Skeletal muscle tissue (tissue), 4 donors: Measurements from ENCODE around the gene PDIA4. TPM values are rescaled to one million over a fixed set of nuclear protein-coding genes. Genes with fewer than 3 reads are reported as not detected.
A peak's percentile ranks its signal among the peaks of the same experiment; 100 is the strongest.
"Not testable (repeated sequence)": the region's sequence is repeated elsewhere in the genome, so short reads cannot be mapped to it uniquely, and the experiment has no call there.

Experiments
- H3K27ac ChIP-seq: one replicate; pipeline ENCODE4 v1.7.0; 2013; ENCODE audit warnings: mild to moderate bottlenecking, low read depth, low read length, inconsistent platforms
- H3K27me3 ChIP-seq, 3 donors: one replicate each; pipeline ENCODE4 v1.7.0; 2013; ENCODE audit warnings: low read length in 3 of 3; ENCODE audit not compliant: control insufficient read depth in 3 of 3, insufficient read depth in 3 of 3
- H3K36me3 ChIP-seq, 3 donors: one replicate each; pipeline ENCODE4 v1.7.0; 2013; ENCODE audit warnings: low read length in 3 of 3; ENCODE audit not compliant: control insufficient read depth in 3 of 3, insufficient read depth in 3 of 3
- H3K4me1 ChIP-seq, 3 donors: one replicate each; pipeline ENCODE4 v1.7.0; 2013; ENCODE audit warnings: low read length in 3 of 3, mild to moderate bottlenecking in 3 of 3; ENCODE audit not compliant: control insufficient read depth in 3 of 3, insufficient read depth in 3 of 3
- H3K4me3 ChIP-seq, 3 donors: one replicate each; pipeline ENCODE4 v1.7.0; 2013; ENCODE audit warnings: low read length in 3 of 3
- H3K9ac ChIP-seq, 3 donors: one replicate each; pipeline ENCODE4 v1.7.0; 2013; ENCODE audit warnings: low read length in 3 of 3, mild to moderate bottlenecking in 3 of 3, moderate library complexity in 2 of 3, low read depth in 1 of 3
- H3K9me3 ChIP-seq, 3 donors: one replicate each; pipeline ENCODE4 v1.7.0; 2013; ENCODE audit warnings: low read length in 3 of 3; ENCODE audit not compliant: control insufficient read depth in 3 of 3
- total RNA-seq: library from RNA; depleted of rRNA; stranded (reverse); fragments of >200 nt; gene quantifications from one replicate; pipeline ENCODE4 v1.2.3, GENCODE V29; 2014
- donor health status: Osteomylitis.

PDIA4 gene
- total RNA-seq, 1 donor from 2014 or later, result 61.1 TPM

DNA sequence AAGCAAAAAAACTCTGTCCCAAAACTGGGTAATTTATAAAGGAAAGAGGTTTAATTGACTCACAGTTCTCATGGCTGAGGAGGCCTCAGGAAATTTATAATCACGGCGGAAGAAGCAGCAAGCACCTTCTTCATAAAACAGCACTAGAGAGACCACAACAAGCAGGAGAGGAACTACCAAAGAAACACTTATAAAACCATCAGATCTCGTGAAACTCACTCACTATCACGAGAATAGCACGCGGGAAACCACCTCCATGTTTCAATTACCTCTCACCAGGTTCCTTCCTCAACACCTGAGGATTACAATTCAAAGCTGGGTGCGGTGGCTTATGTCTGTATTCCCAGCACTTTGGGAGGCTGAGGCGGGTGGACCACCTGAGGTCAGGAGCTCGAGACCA lies 48.5 kb downstream of the PDIA4 start:
- H3K27me3 ChIP-seq, result peaks cover 7 to 18% (median 10%) of the 10 kb centered on the region in 3 donors
- H3K4me3 ChIP-seq, result no peak overlapping the region
- H3K9me3 ChIP-seq, result no peaks in the 10 kb centered on the region
- H3K9ac ChIP-seq, result no peak overlapping the region
- H3K36me3 ChIP-seq, result no peaks in the 10 kb centered on the region
- no peak overlapping the region for H3K27ac ChIP-seq
- H3K4me1 ChIP-seq, result peaks cover 6 to 19% (median 14%) of the 10 kb centered on the region in 3 donors

GRCh38 chr7:148979072-148979471 lies 49.2 kb downstream of the PDIA4 start:
- H3K27me3 ChIP-seq, result peaks cover 7 to 18% (median 13%) of the 10 kb centered on the region in 3 donors
- not testable (repeated sequence) for H3K27ac ChIP-seq, H3K4me3 ChIP-seq, H3K9me3 ChIP-seq, H3K36me3 ChIP-seq, H3K9ac ChIP-seq
- peaks cover 4 to 11% (median 9%) of the 10 kb centered on the region in 3 donors for H3K4me1 ChIP-seq

GRCh38 chr7:148978091-148978490 lies 50.2 kb downstream of the PDIA4 start:
- Histone ChIP-seq H3K27ac (no peak overlapping the region), H3K27me3 (peaks cover 7 to 21% (median 20%) of the 10 kb centered on the region in 3 donors), H3K4me1 (peaks cover 0 to 6% (median 4%) of the 10 kb centered on the region in 3 donors), H3K9ac (no peak overlapping the region), H3K9me3 (no peaks in the 10 kb centered on the region), H3K4me3 (no peak overlapping the region), H3K36me3 (no peaks in the 10 kb centered on the region)

DNA sequence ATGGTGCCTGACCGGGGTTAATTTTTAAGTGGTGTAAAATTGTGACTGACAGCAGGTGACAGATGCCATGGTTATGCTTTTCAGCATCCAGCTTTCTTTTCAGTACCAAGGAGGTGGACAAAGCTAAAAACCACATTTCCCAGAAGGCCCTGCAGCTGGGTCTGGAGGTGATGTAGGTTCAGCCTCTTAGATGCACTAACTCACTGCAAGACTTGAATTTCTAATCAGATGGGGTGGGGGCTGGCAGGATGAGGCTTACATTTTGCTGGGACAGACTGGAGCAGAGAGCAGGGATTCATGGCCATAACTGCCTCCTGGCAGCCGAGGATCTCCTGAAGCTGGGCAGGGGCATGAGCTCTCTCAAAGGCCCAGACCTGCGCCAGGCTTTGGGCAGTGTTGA lies 52.4 kb downstream of the PDIA4 start:
- Histone ChIP-seq H3K9me3 (no peaks in the 10 kb centered on the region), H3K4me3 (no peak overlapping the region), H3K9ac (no peak overlapping the region), H3K27me3 (peaks cover 4 to 20% (median 17%) of the 10 kb centered on the region in 3 donors), H3K36me3 (no peaks in the 10 kb centered on the region), H3K27ac (no peak overlapping the region), H3K4me1 (no peaks in the 10 kb centered on the region)

GRCh38 chr7:148973256-148973655 lies 55.0 kb downstream of the PDIA4 start:
- no peak overlapping the region for H3K9ac ChIP-seq
- peaks cover 3 to 15% (median 14%) of the 10 kb centered on the region in 3 donors for H3K27me3 ChIP-seq
- H3K9me3 ChIP-seq, result no peaks in the 10 kb centered on the region
- no peaks in the 10 kb centered on the region for H3K36me3 ChIP-seq
- no peak overlapping the region for H3K4me3 ChIP-seq
- H3K27ac ChIP-seq, result no peak overlapping the region
- no peaks in the 10 kb centered on the region for H3K4me1 ChIP-seq

DNA sequence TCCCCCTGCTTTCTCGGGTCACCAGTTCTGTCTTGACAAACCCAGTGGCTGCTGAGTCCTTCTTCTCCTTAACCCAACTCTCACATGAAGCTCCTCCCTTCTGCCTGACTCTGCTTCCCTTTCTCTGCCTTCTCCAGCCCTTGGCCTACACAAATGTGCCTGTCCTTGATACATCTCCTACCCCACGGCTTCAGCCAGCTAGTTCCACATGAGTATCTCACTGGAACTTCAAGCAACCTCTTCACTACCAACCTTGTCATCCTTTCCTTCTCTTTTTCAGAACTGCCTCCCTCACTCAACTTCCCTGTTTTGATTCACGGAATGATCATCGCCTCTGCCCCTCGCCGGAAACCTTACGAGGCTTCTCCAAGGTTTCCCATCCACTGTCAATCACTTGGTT lies 55.9 kb downstream of the PDIA4 start:
- H3K36me3 ChIP-seq, result no peaks in the 10 kb centered on the region
- no peaks in the 10 kb centered on the region for H3K9me3 ChIP-seq
- H3K4me3 ChIP-seq, result no peak overlapping the region
- no peaks in the 10 kb centered on the region for H3K4me1 ChIP-seq
- H3K27me3 ChIP-seq, result peaks cover 0 to 11% (median 10%) of the 10 kb centered on the region in 3 donors
- no peak overlapping the region for H3K27ac ChIP-seq
- no peak overlapping the region for H3K9ac ChIP-seq

DNA sequence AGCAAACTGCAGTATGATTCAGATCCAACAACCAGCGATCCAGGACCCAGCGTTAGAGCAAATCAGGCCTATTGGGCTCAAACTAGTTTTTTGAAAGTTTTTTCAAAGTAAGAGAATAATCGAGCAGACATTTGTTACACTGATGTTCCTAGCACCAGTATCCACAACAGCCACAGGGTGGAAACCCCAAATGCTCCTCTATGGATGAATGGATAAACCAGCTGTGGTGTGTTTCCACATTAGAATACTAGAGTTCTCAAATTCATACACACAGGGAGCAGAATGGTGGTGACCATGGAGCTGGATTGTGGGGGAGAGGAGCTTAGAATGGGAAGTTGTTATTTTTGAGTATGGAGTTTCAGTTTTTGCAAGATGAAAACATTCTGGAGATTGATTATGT lies 60.7 kb downstream of the PDIA4 start:
- no peak overlapping the region for H3K9ac ChIP-seq
- no peaks in the 10 kb centered on the region for H3K27me3 ChIP-seq
- H3K27ac ChIP-seq, result no peak overlapping the region
- H3K4me1 ChIP-seq, result peaks cover 5 to 9% (median 9%) of the 10 kb centered on the region in 3 donors
- no peaks in the 10 kb centered on the region for H3K9me3 ChIP-seq
- no peaks in the 10 kb centered on the region for H3K36me3 ChIP-seq
- no peak overlapping the region for H3K4me3 ChIP-seq

GRCh38 chr7:148967032-148967372 lies 61.3 kb downstream of the PDIA4 start:
- peaks cover 5 to 13% (median 12%) of the 10 kb centered on the region in 3 donors for H3K4me1 ChIP-seq

DNA sequence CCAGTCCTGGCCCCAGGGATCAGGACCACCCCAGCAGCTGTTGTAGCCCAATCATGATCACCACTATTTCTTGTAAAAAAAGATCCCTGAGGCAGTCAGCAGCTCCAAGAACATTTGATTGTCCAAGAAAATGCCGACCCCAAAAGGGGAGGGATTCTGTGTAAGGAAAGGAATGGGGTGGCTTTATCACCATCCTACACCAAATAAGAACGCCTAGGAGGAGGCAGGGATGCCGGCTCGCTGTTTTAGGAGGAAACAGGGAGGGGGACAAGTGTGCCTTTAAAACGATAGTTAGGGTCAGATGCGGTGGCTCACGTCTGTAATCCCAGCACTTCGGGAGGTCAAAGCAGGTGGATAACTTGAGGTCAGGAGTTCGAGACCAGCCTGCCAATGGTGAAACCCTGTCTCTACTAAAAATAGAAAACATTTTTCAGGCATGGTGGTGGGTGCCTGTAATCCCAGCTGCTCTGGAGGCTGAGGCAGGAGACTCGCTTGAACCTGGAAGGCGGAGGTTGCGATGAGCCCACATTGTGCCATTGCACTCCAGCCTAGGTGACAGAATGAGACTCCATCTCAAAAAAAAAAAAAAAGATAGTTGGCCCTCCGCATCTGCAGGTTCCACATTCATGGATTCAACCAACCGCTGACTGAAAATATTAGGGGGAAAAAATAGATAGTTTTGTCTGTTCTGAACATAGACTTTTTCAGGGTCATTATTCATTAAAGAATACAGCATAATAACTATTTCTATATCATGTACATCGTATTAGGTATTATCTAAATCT lies 63.6 kb downstream of the PDIA4 start:
- peak overlapping the region; percentile 3 for H3K27ac ChIP-seq
- H3K9me3 ChIP-seq, result no peaks in the 10 kb centered on the region
- peak overlapping the region; percentile 17 to 90 (median 47) for H3K9ac ChIP-seq
- H3K36me3 ChIP-seq, result no peaks in the 10 kb centered on the region
- H3K4me3 ChIP-seq, result peak overlapping the region; percentile 63 to 89 (median 81)
- H3K4me1 ChIP-seq, result peaks cover 5 to 13% (median 12%) of the 10 kb centered on the region in 3 donors
- no peaks in the 10 kb centered on the region for H3K27me3 ChIP-seq

More at GRCh38 chr7:148967032-148967372, 61.3 kb downstream of the PDIA4 start:
- Histone ChIP-seq H3K9ac (no peak overlapping the region), H3K4me3 (peak overlapping the region; percentile 68 to 76 (median 75)), H3K27ac (no peak overlapping the region), H3K9me3 (no peaks in the 10 kb centered on the region), H3K27me3 (no peaks in the 10 kb centered on the region), H3K36me3 (no peaks in the 10 kb centered on the region)

DNA sequence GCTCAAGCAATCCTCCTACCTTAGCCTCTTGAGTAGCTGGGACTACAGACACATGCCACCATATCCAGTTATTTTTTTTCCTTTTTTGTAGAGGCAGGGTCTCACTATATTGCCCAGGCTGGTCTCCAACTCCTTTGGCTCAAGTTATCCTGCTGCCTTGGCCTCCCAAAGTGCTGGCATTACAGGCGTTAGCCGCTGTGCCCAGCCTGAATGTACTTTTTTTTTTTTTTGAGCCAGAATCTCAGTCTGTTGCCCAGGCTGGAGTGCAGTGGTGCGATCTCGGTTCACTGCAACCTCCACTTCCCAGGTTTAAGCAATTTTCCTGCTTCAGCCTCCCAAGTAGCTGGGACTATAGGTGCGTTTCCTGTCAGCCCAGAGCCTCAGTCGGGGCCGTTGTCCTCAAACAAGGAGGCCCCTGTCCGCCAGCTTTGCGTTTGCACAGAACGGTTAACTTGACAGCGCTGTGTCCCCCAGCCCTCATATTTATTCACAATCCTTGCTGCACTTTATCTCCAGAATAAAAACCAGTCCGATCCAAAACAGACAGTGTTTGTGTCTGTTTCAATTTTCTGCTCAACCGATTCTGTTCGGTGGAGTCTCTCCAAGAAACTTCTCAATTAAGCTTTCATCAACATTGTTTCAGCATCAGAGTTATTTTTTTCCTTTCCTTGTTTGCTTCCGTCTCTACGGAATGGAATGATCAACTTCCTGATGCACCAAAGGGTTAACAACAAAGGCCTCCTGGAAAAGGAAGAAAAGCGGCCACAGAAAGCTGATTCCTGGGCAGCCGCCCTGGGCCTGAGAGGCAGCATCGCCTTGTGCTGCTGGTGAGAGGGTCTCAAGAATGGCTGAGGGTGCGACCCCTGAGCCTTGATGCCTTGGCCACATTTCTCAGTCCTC lies 64.5 kb downstream of the PDIA4 start:
- H3K9me3 ChIP-seq, result no peaks in the 10 kb centered on the region
- no peaks in the 10 kb centered on the region for H3K36me3 ChIP-seq
- H3K27me3 ChIP-seq, result no peaks in the 10 kb centered on the region
- H3K4me1 ChIP-seq, result peaks cover 5 to 13% (median 12%) of the 10 kb centered on the region in 3 donors
- peak overlapping the region; percentile 75 to 89 (median 81) for H3K4me3 ChIP-seq
- peak overlapping the region; percentile 76 to 90 (median 79) for H3K9ac ChIP-seq
- H3K27ac ChIP-seq, result peak overlapping the region; percentile 59
